K562 (cell line): ENCODE measurements around the gene AIFM1. TPM values are rescaled to one million over a fixed set of nuclear protein-coding genes. Genes with fewer than 3 reads are reported as not detected.

Source experiments
- C11orf30 ChIP-seq: fragments of 450-650 bp; IDR thresholded peaks from 2 replicates; pipeline ENCODE4 v1.6.1; 2016; ENCODE audit warnings: low read depth, mild to moderate bottlenecking
- ETV6 ChIP-seq, 3 experiments: fragments of 150-350 bp in 1 of 3; sonication (generic) in 1 of 3; formaldehyde crosslinking in 1 of 3; IDR thresholded peaks; 2 replicates each; pipeline versions ENCODE4 v1.6.1 to v1.8.0; 2014 to 2022; ENCODE audit warnings: borderline replicate concordance in 2 of 3, low read depth in 2 of 3, antibody characterized with exemption in 1 of 3, low read length in 1 of 3, mild to moderate bottlenecking in 1 of 3, missing genetic modification reagents in 1 of 3
- KLF6 ChIP-seq: fragments of 250-450 bp; sonication (Bioruptor Pico); IDR thresholded peaks from 2 replicates; pipeline ENCODE4 v1.4.0; 2020; ENCODE audit warnings: mild to moderate bottlenecking, moderate library complexity, borderline replicate concordance
- MTA1 ChIP-seq: fragments of 450-650 bp; IDR thresholded peaks from 2 replicates; pipeline ENCODE4 v1.6.1; 2017; ENCODE audit warnings: borderline replicate concordance
- MTA2 ChIP-seq: fragments of 450-650 bp; IDR thresholded peaks from 2 replicates; pipeline ENCODE4 v1.6.1; 2016; ENCODE audit warnings: low read depth
- NCOA2 ChIP-seq, 2 experiments: fragments of 450-650 bp; IDR thresholded peaks; 2 replicates each; pipeline ENCODE4 v1.6.1; 2018; ENCODE audit warnings: mild to moderate bottlenecking in 2 of 2, moderate library complexity in 1 of 2; ENCODE audit not compliant: partially characterized antibody in 2 of 2
- NFXL1 ChIP-seq: fragments of 450-650 bp; formaldehyde crosslinking; IDR thresholded peaks from 2 replicates; pipeline ENCODE4 v1.4.0; 2021; ENCODE audit warnings: mild to moderate bottlenecking
- PHB2 ChIP-seq: fragments of 450-650 bp; IDR thresholded peaks from 2 replicates; pipeline ENCODE4 v1.6.1; 2017; ENCODE audit warnings: low read depth
- SAFB2 ChIP-seq: fragments of 200-400 bp; formaldehyde crosslinking; IDR thresholded peaks from 2 replicates; pipeline ENCODE4 v1.6.1; 2018; ENCODE audit warnings: borderline replicate concordance, low read length, low read depth, moderate library complexity; ENCODE audit not compliant: severe bottlenecking
- SRSF9 ChIP-seq: fragments of 200-400 bp; formaldehyde crosslinking; IDR thresholded peaks from 2 replicates; pipeline ENCODE4 v1.6.1; 2017; ENCODE audit warnings: low read depth, low read length, borderline replicate concordance
- TBL1XR1 ChIP-seq, 2 experiments: IDR thresholded peaks; 2 replicates each; pipeline ENCODE4 v1.6.1; 2012; ENCODE audit warnings: improper control_type of control experiment in 2 of 2, low read length in 2 of 2, mild to moderate bottlenecking in 1 of 2
- TSC22D4 ChIP-seq: fragments of 450-650 bp; IDR thresholded peaks from 2 replicates; pipeline ENCODE4 v1.6.1; 2016; ENCODE audit warnings: missing genetic modification characterization, missing biosample characterization, control low read depth
- USF2 ChIP-seq: sonication (generic); formaldehyde crosslinking; IDR thresholded peaks from 2 replicates; pipeline ENCODE4 v1.5.0; 2020; ENCODE audit warnings: missing genetic modification reagents
- ZNF134 ChIP-seq: fragments of 250-450 bp; sonication (Bioruptor Pico); conservative IDR thresholded peaks from 2 replicates; pipeline ENCODE4 v1.4.0; 2020
- ZNF274 ChIP-seq: IDR thresholded peaks from 2 replicates; pipeline ENCODE4 v1.6.1; 2011; ENCODE audit warnings: low read depth, mild to moderate bottlenecking, low read length, moderate library complexity, borderline replicate concordance
- ZNF431 ChIP-seq: sonication (generic); formaldehyde crosslinking; IDR thresholded peaks from 2 replicates; pipeline ENCODE4 v1.8.0; 2022; ENCODE audit warnings: mild to moderate bottlenecking, missing genetic modification reagents
- ZNF512 ChIP-seq: IDR thresholded peaks from 2 replicates; pipeline ENCODE4 v1.6.1; 2016; ENCODE audit warnings: missing genetic modification characterization, missing compliant biosample characterization
- ZNF778 ChIP-seq: fragments of 450-650 bp; formaldehyde crosslinking; IDR thresholded peaks from 2 replicates; pipeline ENCODE4 v1.4.0; 2020; ENCODE audit warnings: mild to moderate bottlenecking, moderate library complexity
- polyA plus RNA-seq, 8 experiments: library from polyadenylated mRNA; depleted of rRNA in 4 of 8; stranded (reverse) in 5 of 8; unstranded in 3 of 8; fragments of >200 nt; fragmentation: Nextera tagmentation in 2 of 8; fragmentation: Illumina TruSeq in 1 of 8; extraction: Ambion mirVana in 2 of 8; extraction: Trizol in 1 of 8; gene quantifications; 2 replicates each; pipeline versions ENCODE4 v1.2.1 to v1.2.3, GENCODE V29; 2011 to 2014; ENCODE audit warnings: inconsistent platforms in 1 of 8, missing spikeins in 1 of 8
- total RNA-seq, 7 experiments: library from RNA; depleted of rRNA in 6 of 7; stranded (reverse); fragments of >200 nt in 6 of 7; fragmentation: Illumina TruSeq in 2 of 7; extraction: Trizol in 2 of 7; gene quantifications; 2 replicates each; pipeline versions ENCODE4 v1.2.1 to v1.2.3, GENCODE V29; 2011 to 2021; ENCODE audit warnings: low replicate concordance in 1 of 7
- TF ChIP-seq, protein P1 (sequence below), 2 experiments: fragments of 450-650 bp in 1 of 2; sonication (generic) in 1 of 2; formaldehyde crosslinking in 1 of 2; IDR thresholded peaks in 1 of 2; conservative IDR thresholded peaks in 1 of 2; 2 replicates each; pipeline versions ENCODE4 v1.6.1 to v1.8.1; 2016 to 2023; ENCODE audit warnings: mild to moderate bottlenecking in 2 of 2, moderate library complexity in 2 of 2, inconsistent platforms in 1 of 2, missing genetic modification reagents in 1 of 2
- TF ChIP-seq, protein P2 (sequence below): IDR thresholded peaks from 2 replicates; pipeline ENCODE4 v1.6.1; 2011; ENCODE audit not compliant: insufficient read length; ENCODE audit errors: extremely low read depth
- TF ChIP-seq, protein P3 (sequence below), 2 experiments: IDR thresholded peaks; 2 replicates each; pipeline ENCODE4 v1.6.1; 2011; ENCODE audit warnings: borderline replicate concordance in 1 of 2, control low read depth in 1 of 2, low read depth in 1 of 2, low read length in 1 of 2, mild to moderate bottlenecking in 1 of 2, mixed read lengths in 1 of 2, moderate library complexity in 1 of 2; ENCODE audit not compliant: insufficient read depth in 1 of 2, insufficient read length in 1 of 2, poor library complexity in 1 of 2, severe bottlenecking in 1 of 2; ENCODE audit errors: extremely low read depth in 1 of 2

AIFM1 gene
- total and polyA plus RNA-seq, 9 of the 15 experiments (the other 6 are each of a cell fraction or from before 2014, with no cell fraction given) = 51.0 to 117 (median 91.2) TPM

GRCh38 chrX:130082244-130083106, 83.2 kb downstream of the AIFM1 start (continued):
- TF ChIP-seq, protein P1, sequence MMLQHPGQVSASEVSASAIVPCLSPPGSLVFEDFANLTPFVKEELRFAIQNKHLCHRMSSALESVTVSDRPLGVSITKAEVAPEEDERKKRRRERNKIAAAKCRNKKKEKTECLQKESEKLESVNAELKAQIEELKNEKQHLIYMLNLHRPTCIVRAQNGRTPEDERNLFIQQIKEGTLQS (IDR thresholded peaks at IDR 0.05) = no peak
- TF ChIP-seq, protein P1 (CRISPR knock-in tag; conservative IDR thresholded peaks at IDR 0.05) = no peak
- TF ChIP-seq ZNF778 (CRISPR knock-in tag) (no peak), NCOA2 (IDR thresholded peaks at IDR 0.05; ENCODE audit: partially characterized antibody in 2 of 2) (no peak), KLF6 (CRISPR knock-in tag) (no peak), ZNF431 (CRISPR knock-in tag) (no peak), USF2 (peak; percentile 87), ZNF512 (no peak), MTA2 (no peak), ZNF134 (no peak), SRSF9 (no peak), ETV6 (IDR thresholded peaks at IDR 0.05; ENCODE audit: borderline replicate concordance in 1 of 2, low read depth in 2 of 2, low read length in 1 of 2) (peak; percentile 38 to 56; a peak in 1 of 4 replicates), ETV6 (CRISPR knock-in tag; IDR thresholded peaks at IDR 0.05; ENCODE audit: borderline replicate concordance) (no peak), ZNF274 (no peak), MTA1 (no peak), C11orf30 (no peak), PHB2 (no peak), TSC22D4 (tag) (no peak), NFXL1 (CRISPR knock-in tag) (no peak), TBL1XR1 (IDR thresholded peaks at IDR 0.05; ENCODE audit: low read length in 2 of 2) (peak in 1 of 2 experiments; percentile 70; a peak in 1 of 4 replicates), SAFB2 (no peak)
- TF ChIP-seq, protein P2, sequence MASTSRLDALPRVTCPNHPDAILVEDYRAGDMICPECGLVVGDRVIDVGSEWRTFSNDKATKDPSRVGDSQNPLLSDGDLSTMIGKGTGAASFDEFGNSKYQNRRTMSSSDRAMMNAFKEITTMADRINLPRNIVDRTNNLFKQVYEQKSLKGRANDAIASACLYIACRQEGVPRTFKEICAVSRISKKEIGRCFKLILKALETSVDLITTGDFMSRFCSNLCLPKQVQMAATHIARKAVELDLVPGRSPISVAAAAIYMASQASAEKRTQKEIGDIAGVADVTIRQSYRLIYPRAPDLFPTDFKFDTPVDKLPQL = no peak
- TF ChIP-seq, protein P3, sequence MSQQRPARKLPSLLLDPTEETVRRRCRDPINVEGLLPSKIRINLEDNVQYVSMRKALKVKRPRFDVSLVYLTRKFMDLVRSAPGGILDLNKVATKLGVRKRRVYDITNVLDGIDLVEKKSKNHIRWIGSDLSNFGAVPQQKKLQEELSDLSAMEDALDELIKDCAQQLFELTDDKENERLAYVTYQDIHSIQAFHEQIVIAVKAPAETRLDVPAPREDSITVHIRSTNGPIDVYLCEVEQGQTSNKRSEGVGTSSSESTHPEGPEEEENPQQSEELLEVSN (IDR thresholded peaks at IDR 0.05; ENCODE audit: borderline replicate concordance in 1 of 2, extremely low read depth in 1 of 2, insufficient read depth in 1 of 2, insufficient read length in 1 of 2, low read depth in 1 of 2, low read length in 1 of 2, poor library complexity in 1 of 2, severe bottlenecking in 1 of 2) = peak; percentile 63 to 72
